GM12878 (cell line): ENCODE results near the gene TMEM109. TPM values are rescaled to one million over a fixed set of nuclear protein-coding genes. Genes with fewer than 3 reads are reported as not detected.

Source experiments
- BCLAF1 ChIP-seq: fragments of 450-650 bp; IDR thresholded peaks from 2 replicates; pipeline ENCODE4 v1.6.1; 2017; ENCODE audit warnings: antibody characterized with exemption, mild to moderate bottlenecking, moderate library complexity
- CHD1 ChIP-seq: IDR thresholded peaks from 2 replicates; pipeline ENCODE4 v1.6.1; 2012; ENCODE audit warnings: low read depth, low read length, improper control_type of control experiment
- EZH2 ChIP-seq: IDR thresholded peaks from 2 replicates; pipeline ENCODE4 v1.6.1; 2012; ENCODE audit warnings: low read depth, mild to moderate bottlenecking, control low read depth, inconsistent platforms, low read length, borderline replicate concordance; ENCODE audit not compliant: control insufficient read depth
- TARDBP ChIP-seq: IDR thresholded peaks from 2 replicates; pipeline ENCODE4 v1.6.1; 2016; ENCODE audit warnings: borderline replicate concordance
- polyA plus RNA-seq, 11 experiments: library from polyadenylated mRNA; depleted of rRNA in 4 of 11; unstranded in 6 of 11; stranded (reverse) in 5 of 11; fragments of >200 nt; fragmentation: Nextera tagmentation in 4 of 11; fragmentation: Illumina TruSeq in 1 of 11; extraction: Ambion mirVana in 4 of 11; extraction: Trizol in 1 of 11; gene quantifications; 1 replicate in 1 of 11; 2 replicates in 10 of 11; pipeline versions ENCODE4 v1.2.1 to v1.2.3, GENCODE V29; 2011 to 2016; ENCODE audit warnings: inconsistent platforms in 2 of 11, missing spikeins in 2 of 11, low read depth in 1 of 11
- total RNA-seq, 4 experiments: library from RNA; depleted of rRNA in 3 of 4; stranded (reverse); fragments of >200 nt in 3 of 4; fragmentation: Illumina TruSeq in 1 of 4; extraction: Trizol in 1 of 4; gene quantifications; 2 replicates each; pipeline versions ENCODE4 v1.2.1 to v1.2.3, GENCODE V29; 2013 to 2021
- TF ChIP-seq, protein P1 (sequence below): fragments of 150-350 bp; IDR thresholded peaks from 2 replicates; pipeline ENCODE4 v1.6.1; 2014; ENCODE audit warnings: mild to moderate bottlenecking, low read depth, low read length
- TF ChIP-seq, protein P2 (sequence below): fragments of 450-650 bp; IDR thresholded peaks from 2 replicates; pipeline ENCODE4 v1.6.1; 2016; ENCODE audit warnings: mild to moderate bottlenecking

TMEM109 gene
- total and polyA plus RNA-seq, 10 of the 15 experiments (the other 5 are each of a cell fraction or from before 2014, with no cell fraction given): 21.9 to 199 (median 85.2) TPM

GRCh38 chr11:60867871-60868681 lies 45.9 kb upstream of the TMEM109 start (continued):
- TF ChIP-seq, protein P1, sequence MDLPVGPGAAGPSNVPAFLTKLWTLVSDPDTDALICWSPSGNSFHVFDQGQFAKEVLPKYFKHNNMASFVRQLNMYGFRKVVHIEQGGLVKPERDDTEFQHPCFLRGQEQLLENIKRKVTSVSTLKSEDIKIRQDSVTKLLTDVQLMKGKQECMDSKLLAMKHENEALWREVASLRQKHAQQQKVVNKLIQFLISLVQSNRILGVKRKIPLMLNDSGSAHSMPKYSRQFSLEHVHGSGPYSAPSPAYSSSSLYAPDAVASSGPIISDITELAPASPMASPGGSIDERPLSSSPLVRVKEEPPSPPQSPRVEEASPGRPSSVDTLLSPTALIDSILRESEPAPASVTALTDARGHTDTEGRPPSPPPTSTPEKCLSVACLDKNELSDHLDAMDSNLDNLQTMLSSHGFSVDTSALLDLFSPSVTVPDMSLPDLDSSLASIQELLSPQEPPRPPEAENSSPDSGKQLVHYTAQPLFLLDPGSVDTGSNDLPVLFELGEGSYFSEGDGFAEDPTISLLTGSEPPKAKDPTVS: no peak
- TF ChIP-seq TARDBP (no peak), EZH2 (no peak), CHD1 (no peak), BCLAF1 (no peak)
- TF ChIP-seq, protein P2, sequence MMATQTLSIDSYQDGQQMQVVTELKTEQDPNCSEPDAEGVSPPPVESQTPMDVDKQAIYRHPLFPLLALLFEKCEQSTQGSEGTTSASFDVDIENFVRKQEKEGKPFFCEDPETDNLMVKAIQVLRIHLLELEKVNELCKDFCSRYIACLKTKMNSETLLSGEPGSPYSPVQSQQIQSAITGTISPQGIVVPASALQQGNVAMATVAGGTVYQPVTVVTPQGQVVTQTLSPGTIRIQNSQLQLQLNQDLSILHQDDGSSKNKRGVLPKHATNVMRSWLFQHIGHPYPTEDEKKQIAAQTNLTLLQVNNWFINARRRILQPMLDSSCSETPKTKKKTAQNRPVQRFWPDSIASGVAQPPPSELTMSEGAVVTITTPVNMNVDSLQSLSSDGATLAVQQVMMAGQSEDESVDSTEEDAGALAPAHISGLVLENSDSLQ: no peak
